Measurements from ENCODE around the gene CCDC39.

CCDC39 gene

DNA sequence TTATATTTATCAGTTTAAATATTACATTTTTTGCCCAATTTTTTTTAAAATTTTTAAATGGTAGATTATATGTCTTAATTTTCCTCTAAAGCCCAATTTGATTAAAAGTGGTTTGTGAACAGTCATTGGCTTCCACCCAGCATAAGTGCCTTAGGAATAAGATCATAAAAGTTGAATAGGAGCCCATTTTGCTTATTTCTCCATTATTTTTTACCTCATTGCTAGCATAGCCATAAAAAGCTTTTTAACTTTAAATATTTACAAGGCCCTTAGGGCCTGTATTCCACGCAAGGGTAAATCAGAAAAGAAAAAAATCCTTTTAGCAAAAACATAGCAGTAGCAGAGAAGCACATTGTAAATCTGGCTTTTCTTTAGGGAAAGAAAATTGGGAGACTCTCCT is 68.3 kb downstream of the CCDC39 start:
- H3K27ac ChIP-seq (ENCODE audit: extremely low read depth, low read depth, low read length) = no peak overlapping the region
- no peaks in the 10 kb centered on the region for H3K9me3 ChIP-seq (ENCODE audit: control insufficient read depth, insufficient read depth, low read depth, low read length)
- peaks cover 31 to 82% of the 10 kb centered on the region in 2 experiments for H3K36me3 ChIP-seq (ENCODE audit: control insufficient read depth in 2 of 2, insufficient read depth in 1 of 2, low read length in 2 of 2)
- TF ChIP-seq ZNF341 (tag by site-specific recombination; IDR thresholded peaks at IDR 0.05; ENCODE audit: low read depth) (no peak), BCL11A (tag by site-specific recombination; IDR thresholded peaks at IDR 0.05; ENCODE audit: low read depth) (no peak), GLI4 (tag by site-specific recombination; IDR thresholded peaks at IDR 0.05) (no peak), MZF1 (tag by site-specific recombination; IDR thresholded peaks at IDR 0.05; ENCODE audit: borderline replicate concordance) (no peak), ZNF626 (tag by site-specific recombination; IDR thresholded peaks at IDR 0.05) (no peak), ZNF133 (tag by site-specific recombination; IDR thresholded peaks at IDR 0.05) (no peak), ZBTB20 (tag by site-specific recombination; IDR thresholded peaks at IDR 0.05) (no peak), ZNF121 (tag by site-specific recombination; IDR thresholded peaks at IDR 0.05) (no peak)
- TF ChIP-seq, protein P1, sequence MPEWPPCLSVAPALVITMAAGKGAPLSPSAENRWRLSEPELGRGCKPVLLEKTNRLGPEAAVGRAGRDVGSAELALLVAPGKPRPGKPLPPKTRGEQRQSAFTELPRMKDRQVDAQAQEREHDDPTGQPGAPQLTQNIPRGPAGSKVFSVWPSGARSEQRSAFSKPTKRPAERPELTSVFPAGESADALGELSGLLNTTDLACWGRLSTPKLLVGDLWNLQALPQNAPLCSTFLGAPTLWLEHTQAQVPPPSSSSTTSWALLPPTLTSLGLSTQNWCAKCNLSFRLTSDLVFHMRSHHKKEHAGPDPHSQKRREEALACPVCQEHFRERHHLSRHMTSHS (tag by site-specific recombination; IDR thresholded peaks at IDR 0.05) = no peak
- TF ChIP-seq, protein P2, sequence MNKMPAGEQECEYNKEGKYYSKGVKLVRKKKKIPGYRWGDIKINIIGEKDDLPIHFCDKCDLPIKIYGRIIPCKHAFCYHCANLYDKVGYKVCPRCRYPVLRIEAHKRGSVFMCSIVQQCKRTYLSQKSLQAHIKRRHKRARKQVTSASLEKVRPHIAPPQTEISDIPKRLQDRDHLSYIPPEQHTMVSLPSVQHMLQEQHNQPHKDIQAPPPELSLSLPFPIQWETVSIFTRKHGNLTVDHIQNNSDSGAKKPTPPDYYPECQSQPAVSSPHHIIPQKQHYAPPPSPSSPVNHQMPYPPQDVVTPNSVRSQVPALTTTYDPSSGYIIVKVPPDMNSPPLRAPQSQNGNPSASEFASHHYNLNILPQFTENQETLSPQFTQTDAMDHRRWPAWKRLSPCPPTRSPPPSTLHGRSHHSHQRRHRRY (tag by site-specific recombination; IDR thresholded peaks at IDR 0.05) = no peak
- POLR2A ChIA-PET = no interaction called here
- CTCF ChIA-PET = no interaction called here
- H3K4me1 ChIP-seq (ENCODE audit: control insufficient read depth, insufficient read depth, low read length) = no peaks in the 10 kb centered on the region
- no peak overlapping the region for H3K4me3 ChIP-seq (ENCODE audit: low read depth, low read length)

DNA sequence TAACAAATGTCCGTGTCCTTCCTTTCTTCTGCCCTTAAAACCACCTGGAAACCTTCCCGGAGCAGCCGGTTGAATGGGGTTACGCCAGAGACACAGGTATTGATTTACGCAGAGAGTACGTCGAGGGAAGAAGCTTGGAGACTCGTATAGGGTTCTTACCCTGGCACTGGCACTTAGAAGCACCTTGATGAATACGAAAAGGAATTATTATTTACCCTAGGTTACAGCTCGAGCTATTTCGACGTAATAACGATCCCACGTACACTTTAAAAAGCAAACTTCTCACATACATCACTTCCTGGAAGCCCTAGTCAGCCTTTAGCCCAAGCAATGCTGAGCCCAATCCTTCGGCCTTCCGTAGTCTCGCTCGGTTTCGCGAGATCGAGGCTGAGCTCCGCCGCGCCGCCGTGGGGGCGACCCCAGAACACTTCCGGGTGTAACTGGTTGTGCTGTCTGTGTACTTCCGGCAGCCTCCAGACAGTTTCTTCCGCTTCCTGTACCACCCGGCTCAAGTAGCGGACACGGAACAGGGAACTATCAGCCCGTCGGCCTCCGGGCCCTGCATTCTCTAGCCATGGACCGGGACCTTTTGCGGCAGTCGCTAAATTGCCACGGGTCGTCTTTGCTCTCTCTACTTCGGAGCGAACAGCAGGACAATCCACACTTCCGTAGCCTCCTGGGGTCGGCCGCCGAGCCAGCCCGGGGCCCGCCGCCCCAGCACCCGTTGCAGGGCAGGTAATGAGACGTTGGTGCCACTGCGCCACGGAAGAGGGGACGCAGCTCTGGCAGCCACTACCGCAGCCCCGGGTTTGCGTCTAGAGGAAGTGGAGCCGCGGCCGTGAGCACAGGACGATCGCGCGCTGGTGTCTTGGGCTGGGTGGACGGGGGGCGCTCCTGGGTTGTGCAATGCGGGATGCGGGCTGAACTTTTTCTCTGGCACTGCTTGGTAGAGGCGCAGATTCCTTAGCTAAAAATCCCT is 77.3 kb downstream of the CCDC39 start, which contains the start of gene TTC14:
Gene TTC14 (plus strand): TSS at position 476 of the 979 bp plus-strand sequence. CDS start 99 bp downstream, at position 575.
- CTCF ChIA-PET = interaction anchor here (1.0 kb wide), 1 partner anchor 123 kb away, joined by 3 read pairs; no protein-coding TSS in a partner anchor
- peaks cover 15 to 38% of the 10 kb centered on the region in 2 experiments for H3K36me3 ChIP-seq (ENCODE audit: control insufficient read depth in 2 of 2, insufficient read depth in 1 of 2, low read length in 2 of 2)
- peak within 1 kb of the TSS; percentile 89 for H3K4me3 ChIP-seq (ENCODE audit: low read depth, low read length)
- H3K4me1 ChIP-seq (ENCODE audit: control insufficient read depth, insufficient read depth, low read length) = peaks cover 2% of the 10 kb centered on the region; the same call in 1 of the 2 replicates
- POLR2A ChIA-PET = interaction anchor here (0.6 to 1.2 kb wide), 7 partner anchors 8 to 1040 kb away, joined by 3 read pairs; partner anchors contain the start of gene ACTL6A
- H3K27ac ChIP-seq (ENCODE audit: extremely low read depth, low read depth, low read length) = peak within 1 kb of the TSS; percentile 83
- H3K9me3 ChIP-seq (ENCODE audit: control insufficient read depth, insufficient read depth, low read depth, low read length) = no peaks in the 10 kb centered on the region
- TF ChIP-seq, protein P3, sequence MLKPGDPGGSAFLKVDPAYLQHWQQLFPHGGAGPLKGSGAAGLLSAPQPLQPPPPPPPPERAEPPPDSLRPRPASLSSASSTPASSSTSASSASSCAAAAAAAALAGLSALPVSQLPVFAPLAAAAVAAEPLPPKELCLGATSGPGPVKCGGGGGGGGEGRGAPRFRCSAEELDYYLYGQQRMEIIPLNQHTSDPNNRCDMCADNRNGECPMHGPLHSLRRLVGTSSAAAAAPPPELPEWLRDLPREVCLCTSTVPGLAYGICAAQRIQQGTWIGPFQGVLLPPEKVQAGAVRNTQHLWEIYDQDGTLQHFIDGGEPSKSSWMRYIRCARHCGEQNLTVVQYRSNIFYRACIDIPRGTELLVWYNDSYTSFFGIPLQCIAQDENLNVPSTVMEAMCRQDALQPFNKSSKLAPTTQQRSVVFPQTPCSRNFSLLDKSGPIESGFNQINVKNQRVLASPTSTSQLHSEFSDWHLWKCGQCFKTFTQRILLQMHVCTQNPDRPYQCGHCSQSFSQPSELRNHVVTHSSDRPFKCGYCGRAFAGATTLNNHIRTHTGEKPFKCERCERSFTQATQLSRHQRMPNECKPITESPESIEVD (tag by site-specific recombination; IDR thresholded peaks at IDR 0.05) = no peak
- TF ChIP-seq ZNF776 (tag by site-specific recombination; IDR thresholded peaks at IDR 0.05; ENCODE audit: borderline replicate concordance) = no peak
- TF ChIP-seq ZFP37 (tag by site-specific recombination; IDR thresholded peaks at IDR 0.05) = 0 out of 2 replicates have a peak, but pooled peaks have one; percentile 74
- TF ChIP-seq KLF1 (tag by site-specific recombination; IDR thresholded peaks at IDR 0.05) = no peak
- TF ChIP-seq, protein P4, sequence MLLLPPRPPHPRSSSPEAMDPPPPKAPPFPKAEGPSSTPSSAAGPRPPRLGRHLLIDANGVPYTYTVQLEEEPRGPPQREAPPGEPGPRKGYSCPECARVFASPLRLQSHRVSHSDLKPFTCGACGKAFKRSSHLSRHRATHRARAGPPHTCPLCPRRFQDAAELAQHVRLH (tag by site-specific recombination; IDR thresholded peaks at IDR 0.05) = peak; percentile 99
- TF ChIP-seq ZFP3 (tag by site-specific recombination; IDR thresholded peaks at IDR 0.05; ENCODE audit: low read depth) = no peak
- TF ChIP-seq, protein P5, sequence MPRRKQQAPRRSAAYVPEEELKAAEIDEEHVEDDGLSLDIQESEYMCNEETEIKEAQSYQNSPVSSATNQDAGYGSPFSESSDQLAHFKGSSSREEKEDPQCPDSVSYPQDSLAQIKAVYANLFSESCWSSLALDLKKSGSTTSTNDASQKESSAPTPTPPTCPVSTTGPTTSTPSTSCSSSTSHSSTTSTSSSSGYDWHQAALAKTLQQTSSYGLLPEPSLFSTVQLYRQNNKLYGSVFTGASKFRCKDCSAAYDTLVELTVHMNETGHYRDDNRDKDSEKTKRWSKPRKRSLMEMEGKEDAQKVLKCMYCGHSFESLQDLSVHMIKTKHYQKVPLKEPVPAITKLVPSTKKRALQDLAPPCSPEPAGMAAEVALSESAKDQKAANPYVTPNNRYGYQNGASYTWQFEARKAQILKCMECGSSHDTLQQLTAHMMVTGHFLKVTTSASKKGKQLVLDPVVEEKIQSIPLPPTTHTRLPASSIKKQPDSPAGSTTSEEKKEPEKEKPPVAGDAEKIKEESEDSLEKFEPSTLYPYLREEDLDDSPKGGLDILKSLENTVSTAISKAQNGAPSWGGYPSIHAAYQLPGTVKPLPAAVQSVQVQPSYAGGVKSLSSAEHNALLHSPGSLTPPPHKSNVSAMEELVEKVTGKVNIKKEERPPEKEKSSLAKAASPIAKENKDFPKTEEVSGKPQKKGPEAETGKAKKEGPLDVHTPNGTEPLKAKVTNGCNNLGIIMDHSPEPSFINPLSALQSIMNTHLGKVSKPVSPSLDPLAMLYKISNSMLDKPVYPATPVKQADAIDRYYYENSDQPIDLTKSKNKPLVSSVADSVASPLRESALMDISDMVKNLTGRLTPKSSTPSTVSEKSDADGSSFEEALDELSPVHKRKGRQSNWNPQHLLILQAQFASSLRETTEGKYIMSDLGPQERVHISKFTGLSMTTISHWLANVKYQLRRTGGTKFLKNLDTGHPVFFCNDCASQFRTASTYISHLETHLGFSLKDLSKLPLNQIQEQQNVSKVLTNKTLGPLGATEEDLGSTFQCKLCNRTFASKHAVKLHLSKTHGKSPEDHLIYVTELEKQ (tag by site-specific recombination; IDR thresholded peaks at IDR 0.05; ENCODE audit: borderline replicate concordance) = no peak
- 0 out of 2 replicates have a peak, but pooled peaks have one; percentile 9 for TF ChIP-seq ZNF394 (tag by site-specific recombination; IDR thresholded peaks at IDR 0.05; ENCODE audit: borderline replicate concordance)
- TF ChIP-seq ZFP41 (tag by site-specific recombination; IDR thresholded peaks at IDR 0.05; ENCODE audit: borderline replicate concordance) = no peak
- no peak for TF ChIP-seq ZNF114 (tag by site-specific recombination; IDR thresholded peaks at IDR 0.05)
- TF ChIP-seq, protein P6, sequence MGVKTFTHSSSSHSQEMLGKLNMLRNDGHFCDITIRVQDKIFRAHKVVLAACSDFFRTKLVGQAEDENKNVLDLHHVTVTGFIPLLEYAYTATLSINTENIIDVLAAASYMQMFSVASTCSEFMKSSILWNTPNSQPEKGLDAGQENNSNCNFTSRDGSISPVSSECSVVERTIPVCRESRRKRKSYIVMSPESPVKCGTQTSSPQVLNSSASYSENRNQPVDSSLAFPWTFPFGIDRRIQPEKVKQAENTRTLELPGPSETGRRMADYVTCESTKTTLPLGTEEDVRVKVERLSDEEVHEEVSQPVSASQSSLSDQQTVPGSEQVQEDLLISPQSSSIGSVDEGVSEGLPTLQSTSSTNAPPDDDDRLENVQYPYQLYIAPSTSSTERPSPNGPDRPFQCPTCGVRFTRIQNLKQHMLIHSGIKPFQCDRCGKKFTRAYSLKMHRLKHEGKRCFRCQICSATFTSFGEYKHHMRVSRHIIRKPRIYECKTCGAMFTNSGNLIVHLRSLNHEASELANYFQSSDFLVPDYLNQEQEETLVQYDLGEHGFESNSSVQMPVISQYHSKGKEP (tag by site-specific recombination; IDR thresholded peaks at IDR 0.05) = no peak
- peak; percentile 75; the same call in 1 of the 2 replicates for TF ChIP-seq ZNF600 (tag by site-specific recombination; IDR thresholded peaks at IDR 0.05)
- peak; percentile 78 for TF ChIP-seq ZXDB (tag by site-specific recombination; IDR thresholded peaks at IDR 0.05)
- TF ChIP-seq ZNF837 (tag by site-specific recombination; IDR thresholded peaks at IDR 0.05) = no peak

Measured in HEK293 (cell line).